Measurements from ENCODE around the gene SYT7.

SYT7 gene

GRCh38 chr11:61547246-61547645 is 33.6 kb downstream of the SYT7 start:
- Histone ChIP-seq H2BK120ac (ENCODE audit: insufficient read depth, low read length, poor library complexity) (no peak overlapping the region), H3K18ac (ENCODE audit: low read length) (no peak overlapping the region), H3K9me3 (ENCODE audit: insufficient read depth, low read depth, low read length) (peaks cover 2% of the 10 kb centered on the region), H3K36me3 (ENCODE audit: control insufficient read depth in 1 of 2, insufficient read depth in 2 of 2, low read length in 2 of 2) (peaks cover 7 to 11% of the 10 kb centered on the region in 2 experiments), H3K4me1 (ENCODE audit: control insufficient read depth in 1 of 2, insufficient read depth in 2 of 2, low read length in 2 of 2) (peaks cover 2 to 3% of the 10 kb centered on the region in 2 experiments), H2BK12ac (ENCODE audit: low read length) (no peak overlapping the region), H4K12ac (ENCODE audit: low read depth, low read length) (no peak overlapping the region), H3K4me3 (ENCODE audit: low read depth, low read length) (no peak overlapping the region), H3K4ac (ENCODE audit: low read depth, low read length) (no peak overlapping the region), H3K27ac (ENCODE audit: low read depth, low read length) (no peak overlapping the region), H3K9ac (ENCODE audit: low read length) (no peak overlapping the region), H3K79me1 (ENCODE audit: low read length) (no peaks in the 10 kb centered on the region), H3K4me2 (ENCODE audit: low read length) (no peak overlapping the region), H2AK5ac (ENCODE audit: low read length) (no peak overlapping the region), H3K27me3 (ENCODE audit: insufficient read depth, low read length) (no peaks in the 10 kb centered on the region), H3K23ac (ENCODE audit: low read length) (no peak overlapping the region), H4K91ac (ENCODE audit: low read depth, low read length) (no peak overlapping the region), H4K8ac (ENCODE audit: low read depth, low read length) (no peak overlapping the region), H3K79me2 (ENCODE audit: control insufficient read depth, insufficient read depth, low read length, poor library complexity) (no peaks in the 10 kb centered on the region), H2BK5ac (ENCODE audit: low read depth, low read length, poor library complexity) (no peak overlapping the region), H2AFZ (ENCODE audit: insufficient read depth, low read length, poor library complexity) (no peak overlapping the region), H3K14ac (ENCODE audit: low read length) (no peak overlapping the region)
- no peak for DNase-seq
- no CpG with 5 or more reads among the region's 19 CpGs for WGBS (ENCODE audit: extremely low coverage, insufficient coverage, insufficient read length)

- H4K8ac ChIP-seq (ENCODE audit: low read depth, low read length), result no peak overlapping the region
These were observed 34.2 kb downstream of the SYT7 start for GRCh38 chr11:61546663-61547062.

GRCh38 chr11:61545921-61546320 is 35.0 kb downstream of the SYT7 start:
- Histone ChIP-seq H4K91ac (ENCODE audit: low read depth, low read length) (no peak overlapping the region), H2BK5ac (ENCODE audit: low read depth, low read length, poor library complexity) (no peak overlapping the region), H3K79me1 (ENCODE audit: low read length) (no peaks in the 10 kb centered on the region), H3K4me2 (ENCODE audit: low read length) (no peak overlapping the region), H3K4me3 (ENCODE audit: low read depth, low read length) (no peak overlapping the region), H3K9ac (ENCODE audit: low read length) (no peak overlapping the region), H2BK12ac (ENCODE audit: low read length) (no peak overlapping the region), H3K79me2 (ENCODE audit: control insufficient read depth, insufficient read depth, low read length, poor library complexity) (no peaks in the 10 kb centered on the region), H2BK120ac (ENCODE audit: insufficient read depth, low read length, poor library complexity) (no peak overlapping the region), H3K14ac (ENCODE audit: low read length) (no peak overlapping the region), H3K4me1 (ENCODE audit: control insufficient read depth in 1 of 2, insufficient read depth in 2 of 2, low read length in 2 of 2) (peaks cover 6 to 8% of the 10 kb centered on the region in 2 experiments), H4K8ac (ENCODE audit: low read depth, low read length) (no peak overlapping the region), H4K12ac (ENCODE audit: low read depth, low read length) (no peak overlapping the region), H3K18ac (ENCODE audit: low read length) (no peak overlapping the region), H2AK5ac (ENCODE audit: low read length) (no peak overlapping the region), H3K9me3 (ENCODE audit: insufficient read depth, low read depth, low read length) (no peaks in the 10 kb centered on the region), H3K4ac (ENCODE audit: low read depth, low read length) (no peak overlapping the region), H3K27me3 (ENCODE audit: insufficient read depth, low read length) (no peaks in the 10 kb centered on the region), H3K27ac (ENCODE audit: low read depth, low read length) (no peak overlapping the region), H3K23ac (ENCODE audit: low read length) (no peak overlapping the region), H2AFZ (ENCODE audit: insufficient read depth, low read length, poor library complexity) (no peak overlapping the region), H3K36me3 (ENCODE audit: control insufficient read depth in 1 of 2, insufficient read depth in 2 of 2, low read length in 2 of 2) (peaks cover 12 to 14% of the 10 kb centered on the region in 2 experiments)
- no peak for DNase-seq
- no CpG with 5 or more reads among the region's 32 CpGs for WGBS (ENCODE audit: extremely low coverage, insufficient coverage, insufficient read length)

More at GRCh38 chr11:61546663-61547062, 34.2 kb downstream of the SYT7 start:
- peaks cover 6 to 8% of the 10 kb centered on the region in 2 experiments for H3K4me1 ChIP-seq (ENCODE audit: control insufficient read depth in 1 of 2, insufficient read depth in 2 of 2, low read length in 2 of 2)
- H3K14ac ChIP-seq (ENCODE audit: low read length), result no peak overlapping the region
- no peak overlapping the region for H2BK5ac ChIP-seq (ENCODE audit: low read depth, low read length, poor library complexity)
- H3K36me3 ChIP-seq (ENCODE audit: control insufficient read depth in 1 of 2, insufficient read depth in 2 of 2, low read length in 2 of 2), result peaks cover 10 to 11% of the 10 kb centered on the region in 2 experiments
- no peak overlapping the region for H3K9ac ChIP-seq (ENCODE audit: low read length)
- H3K4ac ChIP-seq (ENCODE audit: low read depth, low read length), result no peak overlapping the region
- no peak overlapping the region for H4K12ac ChIP-seq (ENCODE audit: low read depth, low read length)
- H2BK12ac ChIP-seq (ENCODE audit: low read length), result no peak overlapping the region
- no peaks in the 10 kb centered on the region for H3K79me2 ChIP-seq (ENCODE audit: control insufficient read depth, insufficient read depth, low read length, poor library complexity)
- H2BK120ac ChIP-seq (ENCODE audit: insufficient read depth, low read length, poor library complexity), result no peak overlapping the region
- H4K91ac ChIP-seq (ENCODE audit: low read depth, low read length), result no peak overlapping the region
- no peak overlapping the region for H3K4me2 ChIP-seq (ENCODE audit: low read length)
- no peak overlapping the region for H2AFZ ChIP-seq (ENCODE audit: insufficient read depth, low read length, poor library complexity)
- no peak for DNase-seq
- H2AK5ac ChIP-seq (ENCODE audit: low read length), result no peak overlapping the region
- no peaks in the 10 kb centered on the region for H3K79me1 ChIP-seq (ENCODE audit: low read length)
- WGBS (ENCODE audit: extremely low coverage, insufficient coverage, insufficient read length), result no CpG with 5 or more reads among the region's 20 CpGs
- H3K18ac ChIP-seq (ENCODE audit: low read length), result no peak overlapping the region
- H3K27me3 ChIP-seq (ENCODE audit: insufficient read depth, low read length), result no peaks in the 10 kb centered on the region
- H3K27ac ChIP-seq (ENCODE audit: low read depth, low read length), result no peak overlapping the region
- no peaks in the 10 kb centered on the region for H3K9me3 ChIP-seq (ENCODE audit: insufficient read depth, low read depth, low read length)
- H3K23ac ChIP-seq (ENCODE audit: low read length), result no peak overlapping the region
- no peak overlapping the region for H3K4me3 ChIP-seq (ENCODE audit: low read depth, low read length)

GRCh38 chr11:61545341-61545740 is 35.5 kb downstream of the SYT7 start:
- H3K4me1 ChIP-seq (ENCODE audit: control insufficient read depth in 1 of 2, insufficient read depth in 2 of 2, low read length in 2 of 2), result peaks cover 6 to 8% of the 10 kb centered on the region in 2 experiments
- H4K12ac ChIP-seq (ENCODE audit: low read depth, low read length), result no peak overlapping the region
- no peak overlapping the region for H3K18ac ChIP-seq (ENCODE audit: low read length)
- H4K8ac ChIP-seq (ENCODE audit: low read depth, low read length), result no peak overlapping the region
- no peak overlapping the region for H3K4ac ChIP-seq (ENCODE audit: low read depth, low read length)
- no peak overlapping the region for H2BK12ac ChIP-seq (ENCODE audit: low read length)
- H4K91ac ChIP-seq (ENCODE audit: low read depth, low read length), result no peak overlapping the region
- no peaks in the 10 kb centered on the region for H3K27me3 ChIP-seq (ENCODE audit: insufficient read depth, low read length)
- no peaks in the 10 kb centered on the region for H3K9me3 ChIP-seq (ENCODE audit: insufficient read depth, low read depth, low read length)
- H2AK5ac ChIP-seq (ENCODE audit: low read length), result no peak overlapping the region
- no peaks in the 10 kb centered on the region for H3K79me1 ChIP-seq (ENCODE audit: low read length)
- H3K79me2 ChIP-seq (ENCODE audit: control insufficient read depth, insufficient read depth, low read length, poor library complexity), result no peaks in the 10 kb centered on the region
- WGBS (ENCODE audit: extremely low coverage, insufficient coverage, insufficient read length), result no CpG with 5 or more reads among the region's 7 CpGs
- H3K9ac ChIP-seq (ENCODE audit: low read length), result no peak overlapping the region
- no peak overlapping the region for H3K23ac ChIP-seq (ENCODE audit: low read length)
- H3K4me3 ChIP-seq (ENCODE audit: low read depth, low read length), result no peak overlapping the region
- no peak overlapping the region for H2AFZ ChIP-seq (ENCODE audit: insufficient read depth, low read length, poor library complexity)
- no peak overlapping the region for H2BK5ac ChIP-seq (ENCODE audit: low read depth, low read length, poor library complexity)
- no peak overlapping the region for H3K4me2 ChIP-seq (ENCODE audit: low read length)
- H3K27ac ChIP-seq (ENCODE audit: low read depth, low read length), result no peak overlapping the region
- DNase-seq, result peak in 1 of 2 donors; percentile 9
- no peak overlapping the region for H2BK120ac ChIP-seq (ENCODE audit: insufficient read depth, low read length, poor library complexity)
- no peak overlapping the region for H3K14ac ChIP-seq (ENCODE audit: low read length)
- H3K36me3 ChIP-seq (ENCODE audit: control insufficient read depth in 1 of 2, insufficient read depth in 2 of 2, low read length in 2 of 2), result peaks cover 18 to 19% of the 10 kb centered on the region in 2 experiments

All from trophoblast cell (in vitro differentiated cells and primary cell).